Activated CD4-positive, alpha-beta T cell treated with anti-CD3 and anti-CD28 coated beads, Interleukin-2, amount 50 U/mL, for 24 hours (primary cell): ENCODE data around the gene THOP1.

ENCODE experiments used
- DNase-seq, 2 donors: peaks; one replicate each; pipeline ENCODE4 v3.0.0-alpha.2; 2020; ENCODE audit warnings: low read depth in 1 of 2, low spot score in 1 of 2

Gene THOP1

GRCh38 chr19:2852598-2852997 is 67.3 kb downstream of the THOP1 start:
- DNase-seq = no peak

- no peak for DNase-seq
These were observed 67.8 kb downstream of the THOP1 start for GRCh38 chr19:2853015-2853606.

GRCh38 chr19:2854849-2855248 is 69.5 kb downstream of the THOP1 start:
- no peak for DNase-seq

- DNase-seq = no peak
These were observed 71.3 kb downstream of the THOP1 start for GRCh38 chr19:2856457-2857050.

- no peak for DNase-seq
These were observed 73.6 kb downstream of the THOP1 start for GRCh38 chr19:2858864-2859263.

GRCh38 chr19:2863816-2864215 is 78.5 kb downstream of the THOP1 start:
- DNase-seq = no peak
